Gastroesophageal sphincter (tissue), 3 donors: Measurements from ENCODE around the gene PCARE.

Source experiments
- POLR2A ChIP-seq, 2 donors: fragments of 450-650 bp; IDR thresholded peaks; one replicate each; pipeline ENCODE4 v1.6.1; 2017; ENCODE audit warnings: antibody characterized with exemption in 2 of 2, mild to moderate bottlenecking in 2 of 2, moderate library complexity in 1 of 2
- TF ChIP-seq, protein P1 (sequence below), 4 experiments: fragments of 200-600 bp in 2 of 4; fragments of 450-650 bp in 2 of 4; sonication (generic) in 1 of 4; IDR thresholded peaks; one replicate each; pipeline ENCODE4 v1.5.1; 2017 to 2019; ENCODE audit warnings: antibody characterized with exemption in 4 of 4, mild to moderate bottlenecking in 2 of 4, moderate library complexity in 2 of 4

DNA sequence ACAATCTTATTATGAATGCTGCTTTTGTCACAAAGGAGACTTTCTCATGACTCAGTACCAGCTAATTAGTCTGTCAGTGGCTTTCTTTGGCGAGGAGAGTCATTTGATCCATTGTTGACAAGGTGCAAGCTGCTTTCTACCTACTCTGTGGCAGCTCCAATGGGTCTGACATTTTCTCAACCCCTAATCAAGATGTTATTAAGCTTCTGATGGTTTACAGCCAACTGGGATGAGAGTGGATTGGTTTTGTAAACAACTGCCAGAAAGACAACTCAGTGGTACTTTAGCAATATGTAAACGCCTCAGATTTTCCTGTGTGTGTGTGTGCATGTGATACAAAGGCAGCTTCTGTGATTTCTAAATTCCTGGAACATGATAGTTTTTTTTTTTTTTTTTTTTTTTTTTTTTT is 32.7 kb upstream of the PCARE start:
- TF ChIP-seq, protein P1, sequence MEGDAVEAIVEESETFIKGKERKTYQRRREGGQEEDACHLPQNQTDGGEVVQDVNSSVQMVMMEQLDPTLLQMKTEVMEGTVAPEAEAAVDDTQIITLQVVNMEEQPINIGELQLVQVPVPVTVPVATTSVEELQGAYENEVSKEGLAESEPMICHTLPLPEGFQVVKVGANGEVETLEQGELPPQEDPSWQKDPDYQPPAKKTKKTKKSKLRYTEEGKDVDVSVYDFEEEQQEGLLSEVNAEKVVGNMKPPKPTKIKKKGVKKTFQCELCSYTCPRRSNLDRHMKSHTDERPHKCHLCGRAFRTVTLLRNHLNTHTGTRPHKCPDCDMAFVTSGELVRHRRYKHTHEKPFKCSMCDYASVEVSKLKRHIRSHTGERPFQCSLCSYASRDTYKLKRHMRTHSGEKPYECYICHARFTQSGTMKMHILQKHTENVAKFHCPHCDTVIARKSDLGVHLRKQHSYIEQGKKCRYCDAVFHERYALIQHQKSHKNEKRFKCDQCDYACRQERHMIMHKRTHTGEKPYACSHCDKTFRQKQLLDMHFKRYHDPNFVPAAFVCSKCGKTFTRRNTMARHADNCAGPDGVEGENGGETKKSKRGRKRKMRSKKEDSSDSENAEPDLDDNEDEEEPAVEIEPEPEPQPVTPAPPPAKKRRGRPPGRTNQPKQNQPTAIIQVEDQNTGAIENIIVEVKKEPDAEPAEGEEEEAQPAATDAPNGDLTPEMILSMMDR (IDR thresholded peaks at IDR 0.05) = no peak
- TF ChIP-seq POLR2A (IDR thresholded peaks at IDR 0.05) = no peak
